ACC112 (cell line): ENCODE measurements around the gene C20orf144.

Source experiments
- H2AFZ ChIP-seq: fragments of 200-600 bp; sonication (generic); one replicate; pipeline ENCODE4 v1.6.0; 2017; ENCODE audit warnings: antibody characterized with exemption, low read length; ENCODE audit not compliant: unreplicated experiment
- H3K27ac ChIP-seq: fragments of 200-600 bp; sonication (generic); 2 replicates; pipeline ENCODE4 v1.5.1; 2014; ENCODE audit warnings: low read depth, mild to moderate bottlenecking, antibody characterized with exemption, low read length, moderate library complexity
- H3K27me3 ChIP-seq: fragments of 200-600 bp; sonication (generic); 2 replicates; pipeline ENCODE4 v1.6.1; 2014; ENCODE audit warnings: mild to moderate bottlenecking, antibody characterized with exemption, low read length, moderate library complexity, mixed read lengths; ENCODE audit not compliant: insufficient read depth
- H3K36me3 ChIP-seq: fragments of 200-600 bp; sonication (generic); 2 replicates; pipeline ENCODE4 v1.6.1; 2016; ENCODE audit warnings: mild to moderate bottlenecking, antibody characterized with exemption, low read length, moderate library complexity, mixed read lengths; ENCODE audit not compliant: insufficient read depth
- H3K4me1 ChIP-seq: fragments of 200-600 bp; sonication (generic); one replicate; pipeline ENCODE4 v1.6.1; 2016; ENCODE audit warnings: low read length, mixed read lengths; ENCODE audit not compliant: insufficient read depth, unreplicated experiment, control insufficient read depth
- H3K4me3 ChIP-seq: fragments of 200-600 bp; sonication (generic); 2 replicates; pipeline ENCODE4 v1.5.1; 2014; ENCODE audit warnings: mild to moderate bottlenecking, low read depth, low read length
- H3K79me2 ChIP-seq: fragments of 200-600 bp; sonication (generic); one replicate; pipeline ENCODE4 v1.6.0; 2016; ENCODE audit warnings: low read length; ENCODE audit not compliant: control insufficient read depth, unreplicated experiment, insufficient read depth

C20orf144 gene

DNA sequence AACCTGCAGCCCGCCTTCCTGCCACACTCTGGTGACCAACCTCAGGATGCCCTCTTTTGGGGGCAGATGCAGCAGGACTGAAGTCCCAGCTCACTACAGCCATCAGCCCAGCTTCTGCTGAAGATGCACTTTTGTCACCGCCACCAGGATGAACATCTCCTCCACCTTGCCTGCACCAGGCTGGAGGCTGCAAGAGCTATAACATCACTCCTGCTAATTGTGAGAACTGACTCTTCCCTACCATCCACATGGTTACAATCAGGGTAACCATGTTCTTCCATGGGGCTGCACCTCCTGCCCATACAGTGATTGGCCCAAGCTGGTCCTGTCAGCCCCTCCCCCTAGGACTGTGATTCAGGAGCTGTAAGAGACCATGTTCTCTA, 2.6 kb downstream of the C20orf144 start:
- no peaks in the 10 kb centered on the region for H3K27me3 ChIP-seq
- no peak overlapping the region for H3K4me3 ChIP-seq
- no peak overlapping the region for H3K27ac ChIP-seq
- H2AFZ ChIP-seq: no peak overlapping the region
- H3K4me1 ChIP-seq: peaks cover 22% of the 10 kb centered on the region
- H3K36me3 ChIP-seq: no peaks in the 10 kb centered on the region
- H3K79me2 ChIP-seq: no peaks in the 10 kb centered on the region

GRCh38 chr20:33666293-33667244, 4.4 kb downstream of the C20orf144 start, which contains the start of gene ACTL10:
Gene ACTL10 (plus strand): TSS chr20:33666943. CDS start chr20:33667498, 555 bp downstream.
- peak within 1 kb of the TSS; percentile 28; the same call in 1 of the 2 replicates for H3K27ac ChIP-seq
- no peaks in the 10 kb centered on the region for H3K27me3 ChIP-seq
- H2AFZ ChIP-seq: peak within 1 kb of the TSS; percentile 52
- no peaks in the 10 kb centered on the region for H3K79me2 ChIP-seq
- no peaks in the 10 kb centered on the region for H3K36me3 ChIP-seq
- peaks cover 22% of the 10 kb centered on the region for H3K4me1 ChIP-seq
- H3K4me3 ChIP-seq: peak within 1 kb of the TSS; percentile 78

DNA sequence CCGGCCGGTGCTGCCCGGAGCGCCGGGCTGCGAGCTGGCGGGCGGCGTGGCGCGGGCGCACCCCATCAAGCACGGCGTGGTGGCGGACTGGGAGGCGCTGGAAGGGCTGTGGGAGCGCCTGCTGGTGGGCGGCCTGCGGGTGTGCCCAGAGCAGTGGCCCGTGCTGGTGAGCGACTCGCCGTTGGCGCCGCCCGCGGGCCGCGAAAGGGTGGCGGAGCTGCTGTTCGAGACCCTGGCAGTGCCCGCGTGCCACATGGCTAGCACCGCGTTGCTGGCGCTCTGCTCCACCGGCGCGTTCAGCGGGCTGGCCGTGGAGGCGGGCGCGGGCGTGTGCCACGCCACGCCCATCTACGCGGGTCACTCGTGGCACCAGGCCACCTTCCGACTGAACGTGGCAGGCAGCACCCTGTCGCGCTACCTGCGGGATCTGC, 5.1 kb downstream of the C20orf144 start:
- H3K79me2 ChIP-seq: no peaks in the 10 kb centered on the region
- no peaks in the 10 kb centered on the region for H3K27me3 ChIP-seq
- H3K36me3 ChIP-seq: no peaks in the 10 kb centered on the region
- H3K4me1 ChIP-seq: peaks cover 22% of the 10 kb centered on the region
- peak overlapping the region; percentile 78 for H3K4me3 ChIP-seq
- peak overlapping the region; percentile 32 for H2AFZ ChIP-seq
- peak overlapping the region; percentile 11; the same call in 1 of the 2 replicates for H3K27ac ChIP-seq

DNA sequence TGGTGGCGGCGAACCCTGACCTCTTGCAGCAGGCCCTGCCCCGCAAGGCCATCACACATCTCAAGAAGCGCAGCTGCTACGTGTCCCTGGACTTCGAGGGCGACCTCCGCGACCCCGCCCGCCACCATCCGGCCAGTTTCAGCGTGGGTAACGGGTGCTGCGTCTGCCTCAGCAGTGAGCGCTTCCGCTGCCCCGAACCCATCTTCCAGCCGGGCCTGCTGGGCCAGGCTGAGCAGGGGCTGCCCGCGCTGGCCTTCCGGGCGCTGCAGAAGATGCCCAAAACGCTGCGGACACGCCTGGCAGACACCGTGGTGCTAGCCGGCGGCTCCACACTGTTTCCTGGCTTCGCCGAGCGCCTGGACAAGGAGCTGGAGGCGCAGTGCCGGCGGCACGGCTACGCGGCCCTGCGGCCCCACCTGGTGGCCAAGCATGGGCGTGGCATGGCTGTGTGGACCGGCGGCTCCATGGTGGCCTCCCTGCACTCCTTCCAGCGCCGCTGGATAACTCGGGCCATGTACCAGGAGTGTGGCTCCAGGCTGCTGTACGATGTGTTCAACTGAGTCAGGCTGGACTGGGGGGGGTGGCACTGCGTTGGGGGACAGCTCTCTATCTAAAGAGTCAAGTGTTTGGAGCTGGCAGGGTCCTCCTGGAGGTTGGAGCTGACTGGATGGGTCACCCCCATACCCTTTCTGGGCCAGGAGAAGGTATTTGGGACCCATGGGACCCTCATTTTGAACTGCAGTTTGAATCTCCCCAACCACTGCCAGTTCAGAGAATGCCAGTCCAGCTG, 5.7 kb downstream of the C20orf144 start:
- H3K4me1 ChIP-seq: peaks cover 24% of the 10 kb centered on the region
- peak overlapping the region; percentile 32 for H2AFZ ChIP-seq
- peaks cover 3% of the 10 kb centered on the region for H3K79me2 ChIP-seq
- H3K27me3 ChIP-seq: no peaks in the 10 kb centered on the region
- H3K27ac ChIP-seq: no peak overlapping the region
- H3K4me3 ChIP-seq: peak overlapping the region; percentile 78
- H3K36me3 ChIP-seq: no peaks in the 10 kb centered on the region

GRCh38 chr20:33668466-33669155, 6.5 kb downstream of the C20orf144 start:
- Histone ChIP-seq H2AFZ (no peak overlapping the region), H3K27ac (no peak overlapping the region), H3K79me2 (peaks cover 11% of the 10 kb centered on the region), H3K4me3 (0 out of 2 replicates have a peak overlapping the region, but pooled peaks have one; percentile 78), H3K36me3 (no peaks in the 10 kb centered on the region), H3K27me3 (no peaks in the 10 kb centered on the region), H3K4me1 (peaks cover 27% of the 10 kb centered on the region)

DNA sequence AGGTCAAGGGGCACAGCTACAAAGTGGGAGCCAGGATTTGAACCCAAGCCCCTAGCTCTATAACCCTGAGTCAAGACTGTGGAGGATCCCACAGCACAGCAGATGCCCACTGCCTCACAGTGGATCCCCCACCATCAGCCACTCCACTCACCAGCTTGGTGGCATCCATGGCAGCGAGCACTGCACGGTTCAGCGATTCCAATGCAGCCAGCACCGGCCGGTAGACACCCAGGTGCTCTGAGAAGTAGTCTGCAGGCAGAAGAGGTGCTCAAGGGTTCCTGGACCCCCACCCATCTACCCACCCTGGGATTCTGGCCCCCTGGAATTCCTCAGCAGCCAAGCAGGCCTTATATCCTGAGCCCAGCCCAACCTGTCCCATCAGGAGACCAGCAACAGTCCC, 7.1 kb downstream of the C20orf144 start:
- H3K4me3 ChIP-seq: no peak overlapping the region
- peaks cover 23% of the 10 kb centered on the region for H3K4me1 ChIP-seq
- H3K36me3 ChIP-seq: no peaks in the 10 kb centered on the region
- peaks cover 13% of the 10 kb centered on the region for H3K79me2 ChIP-seq
- H3K27ac ChIP-seq: no peak overlapping the region
- H3K27me3 ChIP-seq: no peaks in the 10 kb centered on the region
- H2AFZ ChIP-seq: no peak overlapping the region

DNA sequence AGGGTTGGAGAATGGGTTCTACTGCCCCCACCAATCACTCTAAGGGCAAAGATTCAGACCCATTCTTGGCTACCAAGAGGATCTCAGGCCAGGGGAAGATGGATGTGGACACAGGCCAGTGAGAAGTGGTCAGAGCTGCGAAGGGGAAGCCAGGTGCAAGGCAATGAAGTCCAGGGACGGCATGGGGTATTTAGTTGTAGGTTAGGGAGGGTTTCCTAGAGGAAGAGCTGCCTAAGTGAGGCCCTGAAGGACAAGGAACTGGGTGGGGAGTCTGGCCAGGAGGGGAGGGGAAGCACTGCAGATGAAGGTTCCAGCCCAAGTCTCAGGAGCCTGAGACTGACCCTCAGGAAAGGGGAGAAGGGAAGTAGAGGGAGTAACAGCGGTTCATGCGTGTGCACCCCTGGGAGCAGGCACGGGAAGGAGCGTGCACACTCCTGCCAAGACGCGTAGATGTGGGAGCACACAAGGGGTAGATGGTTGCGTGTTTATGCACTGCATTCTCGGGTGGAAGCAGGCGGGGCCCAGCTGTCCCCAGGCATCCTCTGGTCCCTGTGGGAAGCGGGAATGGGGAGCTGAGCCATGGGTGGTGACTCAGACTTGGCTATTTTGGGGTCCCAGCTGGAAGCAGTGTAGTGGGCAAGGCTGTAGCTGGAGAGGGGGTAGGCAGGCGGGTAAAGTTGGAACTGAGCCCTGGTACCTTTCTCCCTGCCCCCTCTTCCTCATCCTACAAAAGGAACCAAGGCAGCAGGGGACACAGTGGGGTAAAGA, 7.9 kb downstream of the C20orf144 start:
- H3K4me1 ChIP-seq: peaks cover 26% of the 10 kb centered on the region
- H2AFZ ChIP-seq: no peak overlapping the region
- no peak overlapping the region for H3K27ac ChIP-seq
- no peak overlapping the region for H3K4me3 ChIP-seq
- peaks cover 13% of the 10 kb centered on the region for H3K79me2 ChIP-seq
- H3K36me3 ChIP-seq: no peaks in the 10 kb centered on the region
- no peaks in the 10 kb centered on the region for H3K27me3 ChIP-seq

- Histone ChIP-seq H3K4me1 (peaks cover 32% of the 10 kb centered on the region), H2AFZ (no peak overlapping the region), H3K27ac (no peak overlapping the region), H3K36me3 (no peaks in the 10 kb centered on the region), H3K27me3 (no peaks in the 10 kb centered on the region), H3K4me3 (no peak overlapping the region), H3K79me2 (peaks cover 13% of the 10 kb centered on the region)
These were observed 8.8 kb downstream of the C20orf144 start for GRCh38 chr20:33670715-33671499.

- H3K4me1 ChIP-seq: peaks cover 26% of the 10 kb centered on the region
- no peak overlapping the region for H3K27ac ChIP-seq
These were observed 9.6 kb downstream of the C20orf144 start for GRCh38 chr20:33671573-33672288.

More at GRCh38 chr20:33671573-33672288, 9.6 kb downstream of the C20orf144 start:
- H3K4me3 ChIP-seq: no peak overlapping the region
- peaks cover 13% of the 10 kb centered on the region for H3K79me2 ChIP-seq
- H2AFZ ChIP-seq: no peak overlapping the region
- no peaks in the 10 kb centered on the region for H3K27me3 ChIP-seq
- no peaks in the 10 kb centered on the region for H3K36me3 ChIP-seq
